SK-N-SH (cell line): ENCODE results near the gene ASB3. TPM values are rescaled to one million over a fixed set of nuclear protein-coding genes. Genes with fewer than 3 reads are reported as not detected.

ENCODE experiments used
- CTCF ChIA-PET: fragments of 300-600, 350-600 bp; formaldehyde crosslinking; extraction: SDS; loops from one replicate; lab custom pipeline; 2021; lab: Yijun Ruan, JAX
- POLR2A ChIA-PET: fragments of 350-600 bp; sonication (Branson Sonifier 250); formaldehyde crosslinking; extraction: SDS; loops from one replicate; lab custom pipeline; 2020; ENCODE audit warnings: antibody characterized with exemption, inconsistent platforms; lab: Yijun Ruan, JAX
- DNase-seq: peaks from one replicate; pipeline ENCODE4 v3.0.0; 2012
- H2AFZ ChIP-seq: fragments of 200-600 bp; sonication (generic); 2 replicates; pipeline ENCODE4 v1.8.1; 2016; ENCODE audit warnings: antibody characterized with exemption, mild to moderate bottlenecking, low read depth
- H3F3A ChIP-seq: fragments of 200-600 bp; sonication (generic); replicated peaks from 2 replicates; pipeline ENCODE3; 2016; ENCODE audit warnings: antibody characterized with exemption, mild to moderate bottlenecking; ENCODE audit not compliant: insufficient read depth
- H3K27ac ChIP-seq, 2 experiments: fragments of 200-500 bp in 1 of 2; fragments of 200-600 bp in 1 of 2; sonication (Bioruptor generic) in 1 of 2; sonication (generic), shearing (Covaris generic) in 1 of 2; 2 replicates each; pipeline versions ENCODE4 v1.5.1 to v1.6.1; 2014 to 2016; ENCODE audit warnings: low read depth in 2 of 2, inconsistent platforms in 1 of 2, low read length in 1 of 2, mild to moderate bottlenecking in 1 of 2, mixed read lengths in 1 of 2
- H3K27me3 ChIP-seq: fragments of 200-600 bp; sonication (generic), shearing (Covaris generic); 2 replicates; pipeline ENCODE4 v1.6.1; 2016; ENCODE audit warnings: mixed run types; ENCODE audit not compliant: insufficient read depth
- H3K36me3 ChIP-seq, 2 experiments: fragments of 200-500 bp in 1 of 2; fragments of 200-600 bp in 1 of 2; sonication (Bioruptor generic) in 1 of 2; sonication (generic) in 1 of 2; replicated peaks in 1 of 2; 2 replicates each; pipeline versions ENCODE3 to v1.5.1; 2014 to 2016; ENCODE audit warnings: low read length in 1 of 2, mild to moderate bottlenecking in 1 of 2; ENCODE audit not compliant: insufficient read depth in 2 of 2, control insufficient read depth in 1 of 2
- H3K4me1 ChIP-seq, 2 experiments: fragments of 200-500 bp in 1 of 2; fragments of 200-600 bp in 1 of 2; sonication (Bioruptor generic) in 1 of 2; sonication (generic), shearing (Covaris generic) in 1 of 2; 2 replicates each; pipeline versions ENCODE4 v1.5.1 to v1.6.1; 2014 to 2016; ENCODE audit warnings: low read depth in 1 of 2, low read length in 1 of 2, mixed run types in 1 of 2; ENCODE audit not compliant: insufficient read depth in 2 of 2, control insufficient read depth in 1 of 2
- H3K4me2 ChIP-seq: fragments of 200-600 bp; sonication (generic), shearing (Covaris generic); 2 replicates; pipeline ENCODE4 v1.6.1; 2017; ENCODE audit warnings: mixed run types
- H3K4me3 ChIP-seq, 2 experiments: fragments of 200-500 bp in 1 of 2; fragments of 200-600 bp in 1 of 2; sonication (Bioruptor generic) in 1 of 2; sonication (generic), shearing (Covaris generic) in 1 of 2; 2 replicates each; pipeline versions ENCODE4 v1.5.1 to v1.8.1; 2014 to 2016; ENCODE audit warnings: low read depth in 2 of 2, inconsistent platforms in 1 of 2, low read length in 1 of 2, mild to moderate bottlenecking in 1 of 2, mixed read lengths in 1 of 2, moderate library complexity in 1 of 2
- H3K79me2 ChIP-seq: fragments of 200-600 bp; sonication (generic); 2 replicates; pipeline ENCODE4 v1.8.1; 2017; ENCODE audit warnings: mild to moderate bottlenecking; ENCODE audit not compliant: insufficient read depth
- H3K9ac ChIP-seq: fragments of 200-600 bp; sonication (generic); 2 replicates; pipeline ENCODE4 v1.6.1; 2017; ENCODE audit warnings: mixed run types
- H3K9me2 ChIP-seq: fragments of 200-600 bp; sonication (generic); 2 replicates; pipeline ENCODE4 v1.6.1; 2017; ENCODE audit warnings: mixed run types
- H3K9me3 ChIP-seq: fragments of 200-600 bp; sonication (generic); 2 replicates; pipeline ENCODE4 v1.6.1; 2017; ENCODE audit warnings: mixed run types, mild to moderate bottlenecking, moderate library complexity
- H4K20me1 ChIP-seq: fragments of 200-600 bp; sonication (generic); 2 replicates; pipeline ENCODE4 v1.6.1; 2017; ENCODE audit warnings: mild to moderate bottlenecking, mixed run types; ENCODE audit not compliant: insufficient read depth
- CTCF ChIP-seq: fragments of 200-600 bp; sonication (generic); IDR thresholded peaks from 2 replicates; pipeline ENCODE4 v1.6.1; 2017; ENCODE audit warnings: antibody characterized with exemption, mild to moderate bottlenecking, moderate library complexity
- ELF1 ChIP-seq: IDR thresholded peaks from 2 replicates; pipeline ENCODE4 v1.4.0; 2012
- EZH2phosphoT487 ChIP-seq: fragments of 200-600 bp; sonication (generic); IDR thresholded peaks from 2 replicates; pipeline ENCODE4 v1.6.1; 2017; ENCODE audit warnings: low read depth, mixed run types, mild to moderate bottlenecking, antibody characterized with exemption, moderate library complexity, borderline replicate concordance
- FOSL2 ChIP-seq: IDR thresholded peaks from 2 replicates; pipeline ENCODE4 v1.4.0; 2012; ENCODE audit warnings: low read depth, mild to moderate bottlenecking, moderate library complexity, borderline replicate concordance
- FOXJ3 ChIP-seq: sonication (generic); formaldehyde crosslinking; IDR thresholded peaks from 2 replicates; pipeline ENCODE4 v1.5.1; 2020; ENCODE audit warnings: mild to moderate bottlenecking, missing genetic modification reagents
- JUND ChIP-seq: IDR thresholded peaks from 2 replicates; pipeline ENCODE4 v1.4.0; 2012
- NFIC ChIP-seq: IDR thresholded peaks from 2 replicates; pipeline ENCODE4 v1.4.0; 2012; ENCODE audit warnings: borderline replicate concordance
- POLR2AphosphoS5 ChIP-seq: IDR thresholded peaks from 2 replicates; pipeline ENCODE4 v1.6.1; 2012; ENCODE audit warnings: low read depth, low read length
- RAD21 ChIP-seq: IDR thresholded peaks from 2 replicates; pipeline ENCODE4 v1.6.1; 2012; ENCODE audit warnings: mild to moderate bottlenecking, low read length
- RCOR1 ChIP-seq: fragments of 150-350 bp; IDR thresholded peaks from 2 replicates; pipeline ENCODE4 v1.6.1; 2017; ENCODE audit warnings: antibody characterized with exemption, low read length
- SMC3 ChIP-seq: IDR thresholded peaks from 2 replicates; pipeline ENCODE4 v1.6.1; 2012; ENCODE audit warnings: low read depth, low read length, improper control_type of control experiment
- TAF1 ChIP-seq: IDR thresholded peaks from 2 replicates; pipeline ENCODE4 v1.6.1; 2012; ENCODE audit warnings: low read depth, mild to moderate bottlenecking, low read length, moderate library complexity, borderline replicate concordance
- USF2 ChIP-seq: fragments of 150-350 bp; IDR thresholded peaks from 2 replicates; pipeline ENCODE4 v1.6.1; 2017; ENCODE audit warnings: antibody characterized with exemption, low read length, low read depth, borderline replicate concordance
- YY1 ChIP-seq: IDR thresholded peaks from 2 replicates; pipeline ENCODE4 v1.4.0; 2012; ENCODE audit warnings: low read depth, mild to moderate bottlenecking
- WGBS: methylation state at CpG from one replicate; pipeline ENCODE4 v1.1.6; 2017; ENCODE audit warnings: low lambda C conversion rate; 5-methylcytosine and 5-hydroxymethylcytosine counted together
- polyA plus RNA-seq, 3 experiments: library from polyadenylated mRNA; depleted of rRNA; stranded (reverse); fragments of >200 nt; gene quantifications; 2 replicates each; pipeline ENCODE4 v1.2.3, GENCODE V29; 2012
- TF ChIP-seq, protein P1 (sequence below): IDR thresholded peaks from 2 replicates; pipeline ENCODE4 v1.6.1; 2012; ENCODE audit warnings: mild to moderate bottlenecking, low read depth, low read length, moderate library complexity
- TF ChIP-seq, protein P2 (sequence below): IDR thresholded peaks from 2 replicates; pipeline ENCODE4; 2012

Gene ASB3
- polyA plus RNA-seq, 1 of the 3 experiments (the other 2 are of a cell fraction) = 16.2 TPM

DNA sequence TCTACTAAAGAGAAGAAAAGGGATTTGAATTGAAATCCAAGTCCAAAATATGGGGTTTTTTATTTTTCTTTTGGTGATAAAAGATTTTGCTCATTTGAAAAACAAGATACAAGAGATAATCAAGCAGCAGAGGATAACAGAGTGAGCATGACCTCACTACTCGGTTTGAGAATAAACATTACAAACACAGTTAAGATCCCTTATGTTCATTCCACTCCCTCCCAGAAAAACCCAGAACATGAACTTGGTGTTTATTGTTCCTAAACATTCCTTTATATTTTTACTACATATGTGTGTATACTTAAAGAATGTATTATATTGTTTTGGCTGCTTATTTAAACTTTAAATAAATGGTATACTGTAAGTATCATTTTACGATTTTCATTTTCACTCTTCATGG lies 165.8 kb downstream of the ASB3 start:
- H3K27ac ChIP-seq = no peak overlapping the region
- H4K20me1 ChIP-seq = no peaks in the 10 kb centered on the region
- no peak overlapping the region for H3K4me3 ChIP-seq
- no peak for DNase-seq
- H3K9ac ChIP-seq = no peak overlapping the region
- 35% methylated on average over 2 of the region's 2 CpGs for WGBS
- no peak overlapping the region for H2AFZ ChIP-seq
- no peaks in the 10 kb centered on the region for H3K4me1 ChIP-seq
- POLR2A ChIA-PET = no interaction called here
- no peak for TF ChIP-seq EZH2phosphoT487
- no peak for TF ChIP-seq POLR2AphosphoS5
- TF ChIP-seq SMC3 = no peak
- no peak for TF ChIP-seq NFIC
- no peak for TF ChIP-seq ELF1
- TF ChIP-seq, protein P1, sequence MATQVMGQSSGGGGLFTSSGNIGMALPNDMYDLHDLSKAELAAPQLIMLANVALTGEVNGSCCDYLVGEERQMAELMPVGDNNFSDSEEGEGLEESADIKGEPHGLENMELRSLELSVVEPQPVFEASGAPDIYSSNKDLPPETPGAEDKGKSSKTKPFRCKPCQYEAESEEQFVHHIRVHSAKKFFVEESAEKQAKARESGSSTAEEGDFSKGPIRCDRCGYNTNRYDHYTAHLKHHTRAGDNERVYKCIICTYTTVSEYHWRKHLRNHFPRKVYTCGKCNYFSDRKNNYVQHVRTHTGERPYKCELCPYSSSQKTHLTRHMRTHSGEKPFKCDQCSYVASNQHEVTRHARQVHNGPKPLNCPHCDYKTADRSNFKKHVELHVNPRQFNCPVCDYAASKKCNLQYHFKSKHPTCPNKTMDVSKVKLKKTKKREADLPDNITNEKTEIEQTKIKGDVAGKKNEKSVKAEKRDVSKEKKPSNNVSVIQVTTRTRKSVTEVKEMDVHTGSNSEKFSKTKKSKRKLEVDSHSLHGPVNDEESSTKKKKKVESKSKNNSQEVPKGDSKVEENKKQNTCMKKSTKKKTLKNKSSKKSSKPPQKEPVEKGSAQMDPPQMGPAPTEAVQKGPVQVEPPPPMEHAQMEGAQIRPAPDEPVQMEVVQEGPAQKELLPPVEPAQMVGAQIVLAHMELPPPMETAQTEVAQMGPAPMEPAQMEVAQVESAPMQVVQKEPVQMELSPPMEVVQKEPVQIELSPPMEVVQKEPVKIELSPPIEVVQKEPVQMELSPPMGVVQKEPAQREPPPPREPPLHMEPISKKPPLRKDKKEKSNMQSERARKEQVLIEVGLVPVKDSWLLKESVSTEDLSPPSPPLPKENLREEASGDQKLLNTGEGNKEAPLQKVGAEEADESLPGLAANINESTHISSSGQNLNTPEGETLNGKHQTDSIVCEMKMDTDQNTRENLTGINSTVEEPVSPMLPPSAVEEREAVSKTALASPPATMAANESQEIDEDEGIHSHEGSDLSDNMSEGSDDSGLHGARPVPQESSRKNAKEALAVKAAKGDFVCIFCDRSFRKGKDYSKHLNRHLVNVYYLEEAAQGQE = no peak
- no peak for TF ChIP-seq FOXJ3 (CRISPR knock-in tag)
- TF ChIP-seq TAF1 = no peak
- no peak for TF ChIP-seq FOSL2
- TF ChIP-seq, protein P2, sequence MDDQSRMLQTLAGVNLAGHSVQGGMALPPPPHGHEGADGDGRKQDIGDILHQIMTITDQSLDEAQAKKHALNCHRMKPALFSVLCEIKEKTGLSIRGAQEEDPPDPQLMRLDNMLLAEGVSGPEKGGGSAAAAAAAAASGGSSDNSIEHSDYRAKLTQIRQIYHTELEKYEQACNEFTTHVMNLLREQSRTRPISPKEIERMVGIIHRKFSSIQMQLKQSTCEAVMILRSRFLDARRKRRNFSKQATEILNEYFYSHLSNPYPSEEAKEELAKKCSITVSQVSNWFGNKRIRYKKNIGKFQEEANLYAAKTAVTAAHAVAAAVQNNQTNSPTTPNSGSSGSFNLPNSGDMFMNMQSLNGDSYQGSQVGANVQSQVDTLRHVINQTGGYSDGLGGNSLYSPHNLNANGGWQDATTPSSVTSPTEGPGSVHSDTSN = no peak
- no peak for TF ChIP-seq RAD21
- no peak for TF ChIP-seq RCOR1
- no peak for TF ChIP-seq CTCF
- TF ChIP-seq YY1 = no peak
- no peak for TF ChIP-seq JUND
- TF ChIP-seq USF2 = no peak
- TF ChIP-seq, all 33 proteins: peak for 0
- no peaks in the 10 kb centered on the region for H3K36me3 ChIP-seq
- no peaks in the 10 kb centered on the region for H3K79me2 ChIP-seq
- no peaks in the 10 kb centered on the region for H3F3A ChIP-seq
- CTCF ChIA-PET = no interaction called here
- no peaks in the 10 kb centered on the region for H3K9me2 ChIP-seq
- no peak overlapping the region for H3K4me2 ChIP-seq
- no peaks in the 10 kb centered on the region for H3K27me3 ChIP-seq
- no peaks in the 10 kb centered on the region for H3K9me3 ChIP-seq

Other genes with a start within 250 kb of the ASB3 start
- gene CHAC2, start 19.1 kb downstream of the ASB3 start, polyA plus RNA-seq (2012; rRNA removed) = 2.1 and 2.9 TPM in 2 replicates
- gene ERLEC1, start 91 bp upstream of the ASB3 start, polyA plus RNA-seq (2012; rRNA removed) = 59.8 and 61.7 TPM in 2 replicates
- gene GPR75, start 73.0 kb upstream of the ASB3 start, polyA plus RNA-seq (2012; rRNA removed) = 1.8 and 2.4 TPM in 2 replicates
- gene PSME4, start 184.0 kb upstream of the ASB3 start, polyA plus RNA-seq (2012; rRNA removed) = 12.8 and 16.2 TPM in 2 replicates